ENCODE data around the gene RFX4. TPM values are rescaled to one million over a fixed set of nuclear protein-coding genes. Genes with fewer than 3 reads are reported as not detected.

Gene RFX4
- total and polyA plus RNA-seq, 2 of the 8 experiments (the other 6 are each of a cell fraction or from before 2014, with no cell fraction given), result 0.06 TPM; not detected in 1

DNA sequence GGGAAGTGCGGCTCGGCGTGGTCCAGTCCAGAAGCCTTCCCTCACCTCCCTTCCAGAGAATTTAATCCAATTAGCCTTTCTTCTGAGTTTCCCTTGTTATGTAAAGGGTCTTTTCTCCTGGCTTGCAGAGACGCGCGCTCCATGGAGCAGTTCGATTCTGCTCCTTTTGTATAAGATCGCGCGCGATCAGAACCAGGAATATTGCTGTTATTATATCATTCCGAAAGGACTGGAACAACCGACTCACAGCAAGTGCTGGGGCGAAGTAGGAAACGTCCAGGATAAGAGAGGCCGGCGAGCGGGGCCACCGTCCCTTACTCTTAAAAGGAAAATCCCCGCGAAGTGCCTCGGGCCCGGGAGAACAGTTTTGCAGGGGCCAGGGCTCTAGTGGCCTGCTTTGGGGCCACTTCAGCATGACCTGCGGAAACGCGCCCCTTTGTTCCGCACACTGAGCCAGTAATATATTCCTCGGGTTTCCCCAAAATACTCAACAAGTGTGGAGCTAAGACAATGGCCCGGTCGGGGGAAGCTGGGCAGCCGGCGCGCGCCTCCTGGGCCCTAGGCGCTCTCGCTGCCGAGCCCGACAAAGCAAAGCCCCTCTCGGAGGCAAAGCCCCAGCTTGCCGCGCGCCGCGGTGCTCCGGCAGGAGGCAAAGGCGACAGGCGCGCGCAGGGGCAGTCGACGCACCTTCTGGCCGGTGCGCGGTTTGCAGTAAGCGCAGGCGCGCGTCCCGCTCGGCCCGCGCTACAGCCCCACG, 2.9 kb downstream of the RFX4 start (continued):
- TF ChIP-seq GABPA (IDR thresholded peaks at IDR 0.05; ENCODE audit: borderline replicate concordance, insufficient read depth, low read length), result peak; percentile 47; the same call in 1 of the 2 replicates
- no peak for TF ChIP-seq YY1 (IDR thresholded peaks at IDR 0.05; ENCODE audit: low read depth, low read length)
- TF ChIP-seq POLR2AphosphoS5 (IDR thresholded peaks at IDR 0.05; ENCODE audit: low read depth, low read length), result no peak
- TF ChIP-seq ASH2L (IDR thresholded peaks at IDR 0.05; ENCODE audit: low read length), result peak; percentile 41
- peak; percentile 86 for TF ChIP-seq EZH2 (IDR thresholded peaks at IDR 0.05; ENCODE audit: low read depth, low read length, severe bottlenecking)
- TF ChIP-seq, protein P1, sequence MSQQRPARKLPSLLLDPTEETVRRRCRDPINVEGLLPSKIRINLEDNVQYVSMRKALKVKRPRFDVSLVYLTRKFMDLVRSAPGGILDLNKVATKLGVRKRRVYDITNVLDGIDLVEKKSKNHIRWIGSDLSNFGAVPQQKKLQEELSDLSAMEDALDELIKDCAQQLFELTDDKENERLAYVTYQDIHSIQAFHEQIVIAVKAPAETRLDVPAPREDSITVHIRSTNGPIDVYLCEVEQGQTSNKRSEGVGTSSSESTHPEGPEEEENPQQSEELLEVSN (IDR thresholded peaks at IDR 0.05), result peak; percentile 88
- TF ChIP-seq, protein P2, sequence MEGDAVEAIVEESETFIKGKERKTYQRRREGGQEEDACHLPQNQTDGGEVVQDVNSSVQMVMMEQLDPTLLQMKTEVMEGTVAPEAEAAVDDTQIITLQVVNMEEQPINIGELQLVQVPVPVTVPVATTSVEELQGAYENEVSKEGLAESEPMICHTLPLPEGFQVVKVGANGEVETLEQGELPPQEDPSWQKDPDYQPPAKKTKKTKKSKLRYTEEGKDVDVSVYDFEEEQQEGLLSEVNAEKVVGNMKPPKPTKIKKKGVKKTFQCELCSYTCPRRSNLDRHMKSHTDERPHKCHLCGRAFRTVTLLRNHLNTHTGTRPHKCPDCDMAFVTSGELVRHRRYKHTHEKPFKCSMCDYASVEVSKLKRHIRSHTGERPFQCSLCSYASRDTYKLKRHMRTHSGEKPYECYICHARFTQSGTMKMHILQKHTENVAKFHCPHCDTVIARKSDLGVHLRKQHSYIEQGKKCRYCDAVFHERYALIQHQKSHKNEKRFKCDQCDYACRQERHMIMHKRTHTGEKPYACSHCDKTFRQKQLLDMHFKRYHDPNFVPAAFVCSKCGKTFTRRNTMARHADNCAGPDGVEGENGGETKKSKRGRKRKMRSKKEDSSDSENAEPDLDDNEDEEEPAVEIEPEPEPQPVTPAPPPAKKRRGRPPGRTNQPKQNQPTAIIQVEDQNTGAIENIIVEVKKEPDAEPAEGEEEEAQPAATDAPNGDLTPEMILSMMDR (IDR thresholded peaks at IDR 0.05; ENCODE audit: control extremely low read depth in 1 of 3, insufficient read depth in 1 of 3, low read depth in 1 of 3, low read length in 3 of 3), result no peak
- no peak for TF ChIP-seq EP300 (IDR thresholded peaks at IDR 0.05; ENCODE audit: borderline replicate concordance in 1 of 2, low read depth in 2 of 2, low read length in 2 of 2)
- TF ChIP-seq NRF1 (IDR thresholded peaks at IDR 0.05; ENCODE audit: low read depth, low read length), result peak; percentile 11; the same call in 1 of the 2 replicates
